Liver (tissue), 9 donors: Measurements from ENCODE around the gene NT5M. TPM values are rescaled to one million over a fixed set of nuclear protein-coding genes. Genes with fewer than 3 reads are reported as not detected.
A peak's percentile ranks its signal among the peaks of the same experiment; 100 is the strongest.

Experiments used
- DNase-seq: peaks from one replicate; pipeline ENCODE4 v3.0.0-alpha.2; 2017; ENCODE audit warnings: low spot score
- H3K27ac ChIP-seq, 2 donors: one replicate each; pipeline ENCODE4 v1.7.0; 2013; ENCODE audit warnings: inconsistent platforms in 2 of 2, low read length in 2 of 2, control low read depth in 1 of 2, low read depth in 1 of 2, mild to moderate bottlenecking in 1 of 2
- H3K27me3 ChIP-seq, 4 donors: one replicate each; pipeline versions ENCODE4 v1.6.1 to v1.7.0; 2013; ENCODE audit warnings: low read length in 3 of 4, inconsistent platforms in 1 of 4, mild to moderate bottlenecking in 1 of 4, moderate library complexity in 1 of 4; ENCODE audit not compliant: control insufficient read depth in 4 of 4, insufficient read depth in 4 of 4
- H3K36me3 ChIP-seq, 4 donors: one replicate each; pipeline versions ENCODE4 v1.6.1 to v1.7.0; 2013; ENCODE audit warnings: low read length in 3 of 4, mild to moderate bottlenecking in 3 of 4, low read depth in 1 of 4, moderate library complexity in 1 of 4; ENCODE audit not compliant: control insufficient read depth in 4 of 4, insufficient read depth in 3 of 4
- H3K4me1 ChIP-seq, 4 donors: one replicate each; pipeline versions ENCODE4 v1.6.1 to v1.7.0; 2013; ENCODE audit warnings: low read length in 3 of 4, mild to moderate bottlenecking in 3 of 4, moderate library complexity in 1 of 4; ENCODE audit not compliant: control insufficient read depth in 4 of 4, insufficient read depth in 4 of 4
- H3K4me3 ChIP-seq, 3 donors: one replicate each; pipeline versions ENCODE4 v1.6.1 to v1.7.0; 2013; ENCODE audit warnings: low read length in 3 of 3, control low read depth in 1 of 3, low read depth in 1 of 3, mild to moderate bottlenecking in 1 of 3
- H3K9ac ChIP-seq, 2 donors: one replicate each; pipeline ENCODE4 v1.7.0; 2013; ENCODE audit warnings: low read length in 2 of 2, mild to moderate bottlenecking in 2 of 2, moderate library complexity in 2 of 2, control low read depth in 1 of 2, low read depth in 1 of 2
- H3K9me3 ChIP-seq, 4 donors: one replicate each; pipeline versions ENCODE4 v1.6.1 to v1.7.0; 2013; ENCODE audit warnings: low read length in 3 of 4; ENCODE audit not compliant: control insufficient read depth in 4 of 4
- CTCF ChIP-seq: fragments of 150-350 bp; IDR thresholded peaks from 2 replicates; pipeline ENCODE4 v1.5.1; 2017; ENCODE audit warnings: improper control_type of control experiment, low read depth, low read length; ENCODE audit not compliant: missing input control
- EGR1 ChIP-seq, 2 donors: IDR thresholded peaks; 2 replicates each; pipeline ENCODE4 v1.6.1; 2016 to 2018; ENCODE audit warnings: antibody characterized with exemption in 2 of 2, low read depth in 2 of 2
- FOXA1 ChIP-seq: IDR thresholded peaks from 2 replicates; pipeline ENCODE4 v1.6.1; 2016; ENCODE audit warnings: antibody characterized with exemption
- FOXA2 ChIP-seq: IDR thresholded peaks from 2 replicates; pipeline ENCODE4 v1.6.1; 2016; ENCODE audit warnings: antibody characterized with exemption
- GABPA ChIP-seq, 2 donors: IDR thresholded peaks in 1 of 2; conservative IDR thresholded peaks in 1 of 2; 2 replicates each; pipeline ENCODE4 v1.6.1; 2016; ENCODE audit warnings: antibody characterized with exemption in 2 of 2, mild to moderate bottlenecking in 1 of 2, moderate library complexity in 1 of 2
- HNF4A ChIP-seq, 2 donors: conservative IDR thresholded peaks; 2 replicates each; pipeline ENCODE4 v1.6.1; 2016; ENCODE audit warnings: antibody characterized with exemption in 2 of 2, mild to moderate bottlenecking in 2 of 2
- HNF4G ChIP-seq: IDR thresholded peaks from 2 replicates; pipeline ENCODE4 v1.6.1; 2016; ENCODE audit warnings: antibody characterized with exemption
- JUND ChIP-seq, 2 donors: IDR thresholded peaks; 2 replicates each; pipeline ENCODE4 v1.6.1; 2016; ENCODE audit warnings: antibody characterized with exemption in 2 of 2
- MAX ChIP-seq: IDR thresholded peaks from 2 replicates; pipeline ENCODE4 v1.6.1; 2016; ENCODE audit warnings: antibody characterized with exemption
- NR2F2 ChIP-seq: IDR thresholded peaks from 2 replicates; pipeline ENCODE4 v1.6.1; 2016; ENCODE audit warnings: antibody characterized with exemption
- RAD21 ChIP-seq, 2 donors: IDR thresholded peaks; 2 replicates each; pipeline ENCODE4 v1.6.1; 2016; ENCODE audit warnings: antibody characterized with exemption in 2 of 2, mild to moderate bottlenecking in 2 of 2
- REST ChIP-seq: IDR thresholded peaks from 2 replicates; pipeline ENCODE4 v1.6.1; 2016; ENCODE audit warnings: antibody characterized with exemption, mild to moderate bottlenecking
- TAF1 ChIP-seq: conservative IDR thresholded peaks from 2 replicates; pipeline ENCODE4 v1.6.1; 2016; ENCODE audit warnings: antibody characterized with exemption, mild to moderate bottlenecking
- YY1 ChIP-seq: IDR thresholded peaks from 2 replicates; pipeline ENCODE4 v1.6.1; 2016; ENCODE audit warnings: antibody characterized with exemption, mild to moderate bottlenecking
- ZBTB33 ChIP-seq: IDR thresholded peaks from 2 replicates; pipeline ENCODE4 v1.6.1; 2016; ENCODE audit warnings: antibody characterized with exemption
- WGBS: extraction: QIAGEN DNeasy Blood & Tissue Kit; methylation state at CpG from one replicate; pipeline ENCODE4 v1.1.7; 2013; 5-methylcytosine and 5-hydroxymethylcytosine counted together
- polyA plus RNA-seq, 2 donors: library from polyadenylated mRNA; stranded (reverse) in 1 of 2; unstranded in 1 of 2; fragments of 200-250 nt in 1 of 2; fragments of >200 nt in 1 of 2; fragmentation: Nextera tagmentation in 1 of 2; extraction: Ambion mirVana in 1 of 2; gene quantifications; one replicate each; pipeline versions ENCODE4 v1.2.1 to v1.2.3, GENCODE V29; 2013 to 2015
- total RNA-seq, 2 donors: library from RNA; depleted of rRNA; stranded (reverse); fragments of >200 nt; gene quantifications; one replicate each; pipeline ENCODE4 v1.2.3, GENCODE V29; 2014
- donor health status: healthy.
- donor health status: healthy.
- donor health status: healthy.
- donor health status: healthy.
- donor health status: healthy.

NT5M gene
- total and polyA plus RNA-seq, 4 donors = 0.42 to 7.9 (median 0.66) TPM

GRCh38 chr17:17264430-17264829, 38.7 kb upstream of the NT5M start:
- Histone ChIP-seq H3K4me3 (no peak overlapping the region), H3K27ac (no peak overlapping the region), H3K4me1 (no peaks in the 10 kb centered on the region), H3K9ac (no peak overlapping the region), H3K27me3 (no peaks in the 10 kb centered on the region), H3K9me3 (no peaks in the 10 kb centered on the region), H3K36me3 (peaks cover 15 to 62% (median 48%) of the 10 kb centered on the region in 4 donors)
- TF ChIP-seq JUND (IDR thresholded peaks at IDR 0.05) = no peak
- TF ChIP-seq HNF4A (conservative IDR thresholded peaks at IDR 0.05) = no peak
- TF ChIP-seq MAX = no peak
- no peak for TF ChIP-seq ZBTB33
- TF ChIP-seq FOXA1 = no peak
- no peak for TF ChIP-seq NR2F2
- TF ChIP-seq TAF1 = no peak
- no peak for TF ChIP-seq EGR1 (IDR thresholded peaks at IDR 0.05; ENCODE audit: low read depth in 2 of 2)
- TF ChIP-seq REST = no peak
- no peak for TF ChIP-seq GABPA (IDR thresholded peaks at IDR 0.05 in 1 of 2, conservative IDR thresholded peaks at IDR 0.05 in 1 of 2)
- TF ChIP-seq RAD21 (IDR thresholded peaks at IDR 0.05) = no peak
- no peak for TF ChIP-seq HNF4G
- no peak for TF ChIP-seq CTCF
- TF ChIP-seq FOXA2 = no peak
- TF ChIP-seq YY1 = no peak
- 95% methylated on average over 2 of the region's 2 CpGs for WGBS
- no peak for DNase-seq

- peaks cover 8 to 62% (median 42%) of the 10 kb centered on the region in 4 donors for H3K36me3 ChIP-seq
- TF ChIP-seq RAD21 (IDR thresholded peaks at IDR 0.05) (peak in 1 of 2 donors; percentile 28), CTCF (no peak)
- 90% methylated on average over 9 of the region's 9 CpGs for WGBS
- DNase-seq = no peak
- no peak overlapping the region for H3K9ac ChIP-seq
- no peak overlapping the region for H3K27ac ChIP-seq
- no peak overlapping the region for H3K4me3 ChIP-seq
- H3K4me1 ChIP-seq = no peaks in the 10 kb centered on the region
- H3K27me3 ChIP-seq = no peaks in the 10 kb centered on the region
- no peaks in the 10 kb centered on the region for H3K9me3 ChIP-seq
Measured at GRCh38 chr17:17269926-17270773, 33.0 kb upstream of the NT5M start.
